ENCODE measurements around the gene SIK3.

- TF ChIP-seq CTCF (IDR thresholded peaks at IDR 0.05) = no peak
- no peak for TF ChIP-seq ZFX (IDR thresholded peaks at IDR 0.05; ENCODE audit: borderline replicate concordance)
These were observed 1.8 kb downstream of the SIK3 start for GRCh38 chr11:117096201-117096991.
